ENCODE data around the gene TYSND1.
"Not testable (repeated sequence)": the region's sequence is repeated elsewhere in the genome, so short reads cannot be mapped to it uniquely, and the experiment has no call there.

TYSND1 gene

GRCh38 chr10:70146489-70147258, at the start of gene TYSND1:
Gene TYSND1 (minus strand): TSS chr10:70146700. CDS start chr10:70146586, 114 bp downstream.
- peak; percentile 93 for DNase-seq

- no peak for DNase-seq
Observed at GRCh38 chr10:70193391-70193844, 46.9 kb upstream of the TYSND1 start.

- no peak for DNase-seq
Observed at GRCh38 chr10:70192326-70192968, 45.9 kb upstream of the TYSND1 start.

GRCh38 chr10:70191972-70192305, 45.4 kb upstream of the TYSND1 start:
- DNase-seq: no peak

- no peak for DNase-seq
Observed at GRCh38 chr10:70191161-70191971, 44.9 kb upstream of the TYSND1 start.

- no peak for DNase-seq
Observed at GRCh38 chr10:70190581-70190980, 44.1 kb upstream of the TYSND1 start.

GRCh38 chr10:70190102-70190501, 43.6 kb upstream of the TYSND1 start:
- DNase-seq: no peak

GRCh38 chr10:70188768-70189167, 42.3 kb upstream of the TYSND1 start:
- DNase-seq: no peak

- DNase-seq: no peak
Observed at GRCh38 chr10:70186571-70186970, 40.1 kb upstream of the TYSND1 start.

- no peak for DNase-seq
Observed at GRCh38 chr10:70186090-70186489, 39.6 kb upstream of the TYSND1 start.

- no peak for DNase-seq
Observed at GRCh38 chr10:70183304-70183703, 36.8 kb upstream of the TYSND1 start.

GRCh38 chr10:70179209-70179608, 32.7 kb upstream of the TYSND1 start:
- not testable (repeated sequence) for DNase-seq

GRCh38 chr10:70178139-70178725, 31.7 kb upstream of the TYSND1 start:
- DNase-seq: no peak

- no peak for DNase-seq
Observed at GRCh38 chr10:70176441-70176840, 29.9 kb upstream of the TYSND1 start.

GRCh38 chr10:70175516-70175915, 29.0 kb upstream of the TYSND1 start:
- DNase-seq: no peak

- DNase-seq: no peak
Observed at GRCh38 chr10:70174058-70174741, 27.7 kb upstream of the TYSND1 start.

- no peak for DNase-seq
Observed at GRCh38 chr10:70169649-70170364, 23.3 kb upstream of the TYSND1 start.

GRCh38 chr10:70169011-70169410, 22.5 kb upstream of the TYSND1 start:
- DNase-seq: no peak

GRCh38 chr10:70167246-70167645, 20.7 kb upstream of the TYSND1 start:
- DNase-seq: no peak

GRCh38 chr10:70166394-70166793, 19.9 kb upstream of the TYSND1 start:
- DNase-seq: no peak

- no peak for DNase-seq
Observed at GRCh38 chr10:70164163-70164562, 17.7 kb upstream of the TYSND1 start.

- DNase-seq: no peak
Observed at GRCh38 chr10:70163448-70163847, 16.9 kb upstream of the TYSND1 start.
